ENCODE results near the gene RYR2.

- TF ChIP-seq CTCF (IDR thresholded peaks at IDR 0.05) (no peak), POLR2A (IDR thresholded peaks at IDR 0.05) (no peak)
These were observed 792.1 kb downstream of the RYR2 start for GRCh38 chr1:237834048-237834447.
